EL (cell line): Measurements from ENCODE around the gene ANKRD39.

ENCODE experiments used
- DNase-seq: peaks from one replicate; pipeline ENCODE4 v3.0.0-alpha.2; 2016

The ANKRD39 gene

GRCh38 chr2:96885432-96886347 is 27.9 kb upstream of the ANKRD39 start:
- no peak for DNase-seq

- no peak for DNase-seq
Measured at GRCh38 chr2:96884299-96885094, 26.7 kb upstream of the ANKRD39 start.

GRCh38 chr2:96883306-96883705 is 25.5 kb upstream of the ANKRD39 start:
- no peak for DNase-seq

- no peak for DNase-seq
Measured at GRCh38 chr2:96882906-96883305, 25.1 kb upstream of the ANKRD39 start.

- no peak for DNase-seq
Measured at GRCh38 chr2:96882230-96882629, 24.4 kb upstream of the ANKRD39 start.

- DNase-seq: no peak
Measured at GRCh38 chr2:96881349-96882195, 23.8 kb upstream of the ANKRD39 start.

- no peak for DNase-seq
Measured at GRCh38 chr2:96880891-96881273, 23.1 kb upstream of the ANKRD39 start.

- no peak for DNase-seq
Measured at GRCh38 chr2:96879545-96880040, 21.8 kb upstream of the ANKRD39 start.

GRCh38 chr2:96878796-96879544 is 21.2 kb upstream of the ANKRD39 start:
- DNase-seq: no peak

- no peak for DNase-seq
Measured at GRCh38 chr2:96878171-96878570, 20.4 kb upstream of the ANKRD39 start.

- no peak for DNase-seq
Measured at GRCh38 chr2:96877631-96878092, 19.8 kb upstream of the ANKRD39 start.

- DNase-seq: no peak
Measured at GRCh38 chr2:96877042-96877451, 19.2 kb upstream of the ANKRD39 start.

- no peak for DNase-seq
Measured at GRCh38 chr2:96876269-96877041, 18.6 kb upstream of the ANKRD39 start.

- DNase-seq: no peak
Measured at GRCh38 chr2:96875498-96876268, 17.9 kb upstream of the ANKRD39 start.

GRCh38 chr2:96874198-96874831 is 16.5 kb upstream of the ANKRD39 start:
- no peak for DNase-seq

- no peak for DNase-seq
Measured at GRCh38 chr2:96873651-96874096, 15.9 kb upstream of the ANKRD39 start.

GRCh38 chr2:96872591-96873349 is 15.0 kb upstream of the ANKRD39 start:
- peak; percentile 21 for DNase-seq

- no peak for DNase-seq
Measured at GRCh38 chr2:96870626-96871255, 12.9 kb upstream of the ANKRD39 start.
